Measurements from ENCODE around the gene SST. TPM values are rescaled to one million over a fixed set of nuclear protein-coding genes. Genes with fewer than 3 reads are reported as not detected.

SST gene
- polyA plus RNA-seq (9.7 and 12.1 TPM in 2 replicates), polyA minus RNA-seq (2.4 and 6.4 TPM in 2 replicates)

- Histone ChIP-seq H3K36me3 (ENCODE audit: insufficient read depth, low read length) (no peaks in the 10 kb centered on the region), H3K9me2 (ENCODE audit: insufficient read depth, low read length) (no peaks in the 10 kb centered on the region), H3K27me3 (ENCODE audit: insufficient read depth, low read depth, low read length) (peaks cover 70% of the 10 kb centered on the region), H3K4me2 (ENCODE audit: low read length) (peak within 1 kb of the TSS; percentile 66), H3K4me3 (ENCODE audit: low read length) (peak within 1 kb of the TSS; percentile 67), H4K20me1 (ENCODE audit: insufficient read depth) (no peaks in the 10 kb centered on the region), H3K27ac (ENCODE audit: low read length) (no peak within 1 kb of the TSS), H3K79me2 (replicated peaks; ENCODE audit: insufficient read depth, low read length) (no peaks in the 10 kb centered on the region), H3F3A (ENCODE audit: insufficient read depth, low read length, poor library complexity, severe bottlenecking) (no peaks in the 10 kb centered on the region), H3K9ac (ENCODE audit: low read length) (peak within 1 kb of the TSS; percentile 55), H2AFZ (ENCODE audit: low read depth, low read length) (no peak within 1 kb of the TSS), H3K9me3 (ENCODE audit: low read length) (no peaks in the 10 kb centered on the region)
- no peak for TF ChIP-seq RAD21 (conservative IDR thresholded peaks at IDR 0.05)
- peak; percentile 83 for TF ChIP-seq REST (IDR thresholded peaks at IDR 0.05; ENCODE audit: borderline replicate concordance)
- no peak for TF ChIP-seq CTCF (IDR thresholded peaks at IDR 0.05; ENCODE audit: poor library complexity, severe bottlenecking)
- no peak for TF ChIP-seq SMC3 (conservative IDR thresholded peaks at IDR 0.05; ENCODE audit: poor library complexity)
- no peak for TF ChIP-seq EP300 (conservative IDR thresholded peaks at IDR 0.05; ENCODE audit: poor library complexity, severe bottlenecking)
- TF ChIP-seq MXI1 (conservative IDR thresholded peaks at IDR 0.05; ENCODE audit: poor library complexity, severe bottlenecking), result no peak
- TF ChIP-seq TAF1 (IDR thresholded peaks at IDR 0.05; ENCODE audit: low read depth), result no peak
- TF ChIP-seq EZH2 (IDR thresholded peaks at IDR 0.05; ENCODE audit: borderline replicate concordance, insufficient read depth, low read length, poor library complexity, severe bottlenecking), result no peak
- TF ChIP-seq POLR2AphosphoS5 (IDR thresholded peaks at IDR 0.05), result peak; percentile 52
Observed at GRCh38 chr3:187669675-187670504, at the start of gene SST. TSS of gene SST (minus strand) at chr3:187670394. CDS start at chr3:187670291, 103 bp downstream.

GRCh38 chr3:187719628-187720336, 49.6 kb upstream of the SST start:
- H3K9me2 ChIP-seq (ENCODE audit: insufficient read depth, low read length), result no peaks in the 10 kb centered on the region
- no peak overlapping the region for H3K27ac ChIP-seq (ENCODE audit: low read length)
- no peaks in the 10 kb centered on the region for H3K79me2 ChIP-seq (replicated peaks; ENCODE audit: insufficient read depth, low read length)
- no peaks in the 10 kb centered on the region for H3K9me3 ChIP-seq (ENCODE audit: low read length)
- no peaks in the 10 kb centered on the region for H3K36me3 ChIP-seq (ENCODE audit: insufficient read depth, low read length)
- H4K20me1 ChIP-seq (ENCODE audit: insufficient read depth), result no peaks in the 10 kb centered on the region
- no peak overlapping the region for H2AFZ ChIP-seq (ENCODE audit: low read depth, low read length)
- no peak for TF ChIP-seq CTCF (IDR thresholded peaks at IDR 0.05; ENCODE audit: poor library complexity, severe bottlenecking)
- TF ChIP-seq EZH2 (IDR thresholded peaks at IDR 0.05; ENCODE audit: borderline replicate concordance, insufficient read depth, low read length, poor library complexity, severe bottlenecking), result no peak
- no peak overlapping the region for H3K4me2 ChIP-seq (ENCODE audit: low read length)
- no peaks in the 10 kb centered on the region for H3K27me3 ChIP-seq (ENCODE audit: insufficient read depth, low read depth, low read length)
- H3K4me3 ChIP-seq (ENCODE audit: low read length), result no peak overlapping the region
- H3K9ac ChIP-seq (ENCODE audit: low read length), result no peak overlapping the region
- no peaks in the 10 kb centered on the region for H3F3A ChIP-seq (ENCODE audit: insufficient read depth, low read length, poor library complexity, severe bottlenecking)

All from neural cell (in vitro differentiated cells).